GM21528 (cell line): Measurements from ENCODE around the gene RUSF1.

ENCODE experiments used
- ATAC-seq: cut with Tn5 transposase; IDR thresholded peaks from one replicate; pipeline ENCODE4 v1.9.1; 2021; ENCODE audit warnings: mild to moderate bottlenecking, moderate library complexity; ENCODE audit not compliant: unreplicated experiment, low FRiP score

RUSF1 gene

DNA sequence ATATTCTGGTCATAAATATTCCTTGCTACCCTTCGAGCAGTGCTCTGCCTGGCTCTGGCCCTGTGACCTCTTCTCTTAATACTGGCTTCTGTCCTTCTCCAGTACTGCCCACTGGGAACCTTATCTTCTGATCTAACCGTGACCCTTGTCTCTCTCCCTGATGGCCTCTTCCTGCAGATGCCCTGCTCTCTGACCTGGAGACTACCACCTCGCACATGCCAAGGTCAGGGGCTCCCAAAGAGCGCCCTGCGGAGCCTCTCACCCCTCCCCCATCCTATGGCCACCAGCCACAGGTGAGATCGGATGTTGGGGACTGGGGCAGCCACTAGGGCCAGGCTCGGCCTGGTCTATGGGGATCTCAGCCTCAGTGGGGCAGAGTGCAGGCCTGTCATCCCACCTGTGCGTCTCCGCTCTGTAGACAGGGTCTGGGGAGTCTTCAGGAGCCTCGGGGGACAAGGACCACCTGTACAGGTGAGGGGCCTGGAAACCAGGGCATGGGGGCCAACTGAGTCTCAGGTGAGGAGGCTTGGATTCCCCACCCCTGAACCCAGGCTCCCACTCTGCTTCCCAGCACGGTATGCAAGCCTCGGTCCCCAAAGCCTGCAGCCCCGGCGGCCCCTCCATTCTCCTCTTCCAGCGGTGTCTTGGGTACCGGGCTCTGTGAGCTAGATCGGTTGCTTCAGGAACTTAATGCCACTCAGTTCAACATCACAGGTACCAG is 34.8 kb downstream of the RUSF1 start:
- ATAC-seq, result no peak

GRCh38 chr16:31472709-31473203 is 35.4 kb downstream of the RUSF1 start:
- no peak for ATAC-seq

GRCh38 chr16:31471875-31472708 is 36.1 kb downstream of the RUSF1 start, which contains the start of gene TGFB1I1:
TSS of gene TGFB1I1 (plus strand) at chr16:31472152. CDS start at chr16:31472189, 37 bp downstream.
- ATAC-seq, result no peak

DNA sequence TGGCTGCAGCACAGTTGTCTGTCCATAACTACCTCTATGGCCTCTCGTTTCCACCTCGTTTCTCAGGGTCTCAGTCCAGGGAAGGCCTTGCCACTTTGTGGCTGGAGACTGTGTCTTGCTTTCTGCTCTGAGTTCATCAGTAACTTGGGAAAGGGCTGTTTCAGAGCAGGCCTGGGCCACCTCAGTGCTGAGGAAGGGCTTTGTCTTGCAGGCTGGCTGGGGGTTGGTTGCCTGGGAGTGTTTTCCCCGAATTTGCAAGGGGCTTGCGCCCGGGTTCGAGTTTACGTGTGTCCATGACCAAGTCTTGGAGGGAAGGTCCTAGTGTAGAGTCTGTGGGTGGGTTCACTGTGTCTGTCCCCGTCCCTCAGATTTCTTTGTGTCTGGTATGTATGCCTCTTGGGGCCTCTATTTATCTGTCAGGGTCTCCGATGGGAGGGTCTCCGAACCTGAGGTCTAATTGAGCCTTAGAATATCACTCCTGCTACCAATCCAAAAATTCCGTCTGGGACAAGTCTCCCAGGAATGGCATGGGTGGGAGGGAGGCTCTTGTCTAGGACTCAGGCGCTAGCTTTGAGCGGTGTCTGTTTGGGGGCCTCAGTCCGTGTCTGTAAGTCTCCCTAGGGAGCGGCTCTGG is 36.8 kb downstream of the RUSF1 start:
- ATAC-seq, result no peak

DNA sequence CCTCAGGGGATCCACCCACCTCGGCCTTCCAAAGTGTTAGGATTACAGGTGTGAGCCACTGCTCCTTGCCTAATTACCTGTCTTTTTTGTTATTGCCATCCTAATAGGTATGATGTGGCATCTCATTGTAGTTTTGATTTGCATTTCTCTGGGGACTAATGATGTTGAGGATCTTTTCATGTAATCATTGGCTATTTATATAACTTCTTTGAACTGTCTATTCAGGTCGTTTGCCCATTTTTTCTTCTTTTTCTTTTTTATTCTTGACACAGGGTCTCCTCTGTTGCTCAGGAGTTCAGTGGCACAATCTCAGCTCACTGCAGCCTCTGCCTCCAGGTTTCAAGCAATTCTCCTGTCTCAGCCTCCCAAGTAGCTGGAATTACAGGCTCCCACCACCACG is 37.6 kb downstream of the RUSF1 start:
- ATAC-seq, result no peak

DNA sequence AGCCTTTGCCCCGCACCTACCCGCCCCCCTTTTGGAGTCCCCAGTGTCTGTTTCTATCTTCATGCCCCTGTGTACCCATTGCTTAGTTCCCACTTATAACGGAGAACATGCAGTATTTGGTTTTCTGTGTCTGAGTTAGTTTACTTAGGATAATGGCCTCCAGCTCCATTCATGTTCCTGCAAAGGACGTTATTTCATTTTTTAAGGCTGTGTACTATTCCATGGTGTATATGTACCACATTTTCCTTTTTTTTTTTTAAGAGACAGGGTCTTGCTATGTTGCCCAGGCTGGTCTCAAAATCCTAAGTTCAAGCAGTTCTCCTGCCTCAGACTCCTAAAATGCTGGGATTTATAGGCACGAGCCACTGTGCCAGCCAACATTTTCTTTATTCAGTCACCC is 40.3 kb downstream of the RUSF1 start:
- no peak for ATAC-seq

- no peak for ATAC-seq
Observed at GRCh38 chr16:31467151-31467773, 40.9 kb downstream of the RUSF1 start.

DNA sequence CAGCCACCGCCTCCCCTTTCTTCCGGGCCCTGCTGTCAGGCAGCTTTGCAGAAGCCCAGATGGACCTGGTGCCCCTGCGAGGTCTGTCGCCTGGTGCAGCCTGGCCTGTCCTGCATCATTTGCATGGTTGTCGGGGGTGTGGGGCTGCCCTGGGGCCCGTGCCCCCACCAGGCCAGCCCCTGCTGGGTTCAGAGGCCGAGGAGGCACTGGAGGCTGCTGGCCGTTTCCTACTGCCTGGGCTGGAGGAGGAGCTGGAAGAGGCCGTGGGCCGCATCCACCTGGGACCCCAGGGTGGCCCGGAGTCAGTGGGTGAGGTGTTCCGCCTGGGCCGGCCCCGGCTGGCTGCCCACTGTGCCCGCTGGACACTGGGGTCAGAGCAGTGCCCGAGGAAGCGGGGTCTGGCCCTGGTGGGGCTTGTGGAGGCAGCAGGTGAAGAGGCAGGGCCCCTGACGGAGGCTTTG is 41.8 kb downstream of the RUSF1 start:
- no peak for ATAC-seq

GRCh38 chr16:31465788-31466370 is 42.3 kb downstream of the RUSF1 start:
- ATAC-seq, result no peak

DNA sequence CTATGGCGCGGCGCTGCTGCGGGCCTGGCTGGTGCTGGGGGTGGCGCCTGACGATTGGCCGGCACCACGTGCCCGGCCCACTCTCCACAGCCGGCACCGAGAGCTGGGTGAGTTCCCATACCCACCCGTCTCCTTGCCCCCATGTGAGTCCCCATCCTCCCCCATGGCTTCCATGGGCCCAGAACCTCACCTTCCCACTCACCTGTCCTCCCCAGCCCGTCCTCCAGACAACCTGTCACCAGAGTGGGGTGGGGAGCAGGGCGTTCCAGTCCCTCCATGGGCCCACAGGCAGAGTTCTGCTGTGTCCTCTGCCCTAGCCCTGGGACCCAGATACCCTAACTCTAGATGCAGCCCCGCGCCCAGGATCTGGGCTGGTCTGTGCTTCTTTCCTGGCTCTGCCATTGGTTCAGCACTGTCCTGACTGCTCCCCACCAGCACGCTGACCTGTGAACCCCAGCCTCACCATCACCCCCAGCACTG is 43.4 kb downstream of the RUSF1 start:
- no peak for ATAC-seq

- ATAC-seq, result no peak
Observed at GRCh38 chr16:31464348-31464769, 43.8 kb downstream of the RUSF1 start.

- no peak for ATAC-seq
Observed at GRCh38 chr16:31461921-31462804, 46.0 kb downstream of the RUSF1 start.

- no peak for ATAC-seq
Observed at GRCh38 chr16:31461201-31461920, 46.8 kb downstream of the RUSF1 start.

DNA sequence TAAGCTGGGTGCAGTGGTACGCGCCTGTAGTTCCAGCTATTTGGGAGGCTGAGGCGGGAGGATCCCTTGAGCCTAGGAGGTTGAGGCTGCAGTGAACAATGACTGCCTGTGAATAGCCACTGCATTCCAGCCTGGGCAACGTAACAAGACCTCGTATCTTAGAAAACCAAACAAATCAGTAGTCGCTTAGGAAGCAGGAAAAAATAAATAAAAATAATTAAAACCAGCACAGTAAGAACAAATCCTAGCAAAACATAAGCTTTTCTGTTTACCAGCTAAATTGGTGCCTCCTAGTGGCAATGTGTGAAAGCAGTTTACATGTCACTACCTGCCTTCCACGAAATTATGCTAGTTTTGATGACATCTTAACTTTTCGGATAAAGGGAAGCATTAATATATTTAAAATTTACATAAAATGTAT is 47.6 kb downstream of the RUSF1 start:
- ATAC-seq, result no peak

GRCh38 chr16:31459687-31460581 is 48.3 kb downstream of the RUSF1 start:
- ATAC-seq, result peak; percentile 71

DNA sequence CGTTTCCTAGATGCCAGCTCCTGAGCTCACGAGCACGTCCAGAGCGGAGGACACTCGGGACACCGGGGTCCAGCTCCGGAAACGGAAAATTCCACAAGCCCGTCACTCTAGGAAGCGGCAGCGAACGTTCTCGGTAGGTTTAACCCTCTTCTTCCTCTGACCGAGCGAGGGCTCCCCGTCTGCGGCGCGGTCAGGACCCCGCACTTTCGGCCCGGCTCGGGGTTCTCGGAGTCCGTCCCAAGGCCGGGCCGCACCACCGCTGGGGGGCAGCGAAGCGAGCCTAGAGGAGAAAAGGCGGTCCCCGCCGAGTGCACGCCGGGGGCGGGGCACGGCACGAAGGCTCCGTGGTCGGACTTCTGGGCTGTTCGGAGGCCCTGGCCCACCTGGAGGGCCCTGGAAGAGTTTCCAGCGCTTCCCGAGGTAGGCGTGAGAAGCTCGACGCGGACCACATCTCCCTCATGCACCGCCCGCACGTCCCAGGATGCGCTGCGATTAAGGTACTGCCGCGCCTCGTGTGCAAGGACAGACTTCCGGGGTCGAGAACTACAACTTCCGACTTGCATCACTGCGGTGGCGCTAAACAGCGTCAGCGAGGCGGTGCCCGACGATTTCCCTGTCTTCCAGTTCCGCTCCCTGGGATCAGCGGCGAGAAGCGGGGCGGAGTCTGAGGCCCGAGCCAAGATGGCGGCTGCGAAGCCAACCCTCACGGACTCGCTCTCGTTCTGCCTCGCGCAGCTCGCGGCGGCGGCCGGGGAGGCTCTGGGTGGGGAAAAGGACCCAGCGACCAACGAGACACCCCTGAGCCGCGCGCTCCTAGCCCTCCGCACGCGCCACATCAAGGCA is 49.1 kb downstream of the RUSF1 start, which contains the start of gene ARMC5:
Gene ARMC5 (plus strand): TSS at position 658 of the 843 bp plus-strand sequence. CDS start 24 bp downstream, at position 682.
- ATAC-seq, result peak; percentile 81
